ENCODE data around the gene RELA.

- peak; percentile 69; the same call in 1 of the 2 replicates for TF ChIP-seq POLR2AphosphoS5 (IDR thresholded peaks at IDR 0.05; ENCODE audit: borderline replicate concordance, low read depth, low read length)
- no peak for TF ChIP-seq EZH2 (IDR thresholded peaks at IDR 0.05)
- peak; percentile 39 for TF ChIP-seq FOXP2 (optimal IDR thresholded peaks at IDR 0.05; ENCODE audit: control extremely low read depth, extremely low read length, insufficient read depth)
Observed at GRCh38 chr11:65606876-65607613, 55.7 kb downstream of the RELA start.

Data from SK-N-MC (cell line).